Measurements from ENCODE around the gene GHITM.

GRCh38 chr10:84188815-84189214 is 49.5 kb downstream of the GHITM start:
- TF ChIP-seq CTCF (conservative IDR thresholded peaks at IDR 0.05; ENCODE audit: low read depth in 2 of 2), result no peak
- no peak for TF ChIP-seq EZH2phosphoT487 (IDR thresholded peaks at IDR 0.05; ENCODE audit: unreplicated experiment)
- no peak for TF ChIP-seq ZNF114 (CRISPR knock-in tag; IDR thresholded peaks at IDR 0.05)
